ENCODE results near the gene E2F7. TPM values are rescaled to one million over a fixed set of nuclear protein-coding genes. Genes with fewer than 3 reads are reported as not detected.
"Not testable (repeated sequence)": the region's sequence is repeated elsewhere in the genome, so short reads cannot be mapped to it uniquely, and the experiment has no call there.

The E2F7 gene
- 20.1 and 26.3 TPM in 2 replicates for total RNA-seq

GRCh38 chr12:77065361-77066204 lies at the start of gene E2F7:
Gene E2F7, minus strand, starts transcription at chr12:77065569. Its CDS starts 934 bp downstream, at chr12:77064635.
- DNase-seq (ENCODE audit: extremely low read depth, low read depth, low spot score): no peak

DNA sequence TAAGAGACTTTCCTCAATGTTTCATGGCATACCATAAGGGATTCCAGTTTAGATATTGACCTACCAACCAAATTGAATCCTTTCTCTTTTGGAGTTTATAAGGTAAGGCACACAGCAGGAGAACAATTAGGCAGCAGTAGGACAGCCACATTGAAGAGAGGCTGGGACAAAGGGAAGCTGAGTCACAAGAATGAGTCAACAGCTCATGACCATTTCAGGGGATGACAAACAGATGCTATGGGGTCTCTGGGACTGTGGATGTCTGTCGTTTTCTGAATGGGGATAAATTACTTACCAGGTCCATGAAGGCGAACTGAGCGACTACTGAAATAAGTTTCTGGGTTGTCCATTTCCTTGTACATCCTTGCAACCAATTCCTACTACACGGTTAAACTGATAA lies 48.6 kb upstream of the E2F7 start:
- DNase-seq (ENCODE audit: extremely low read depth, low read depth, low spot score): no peak

DNA sequence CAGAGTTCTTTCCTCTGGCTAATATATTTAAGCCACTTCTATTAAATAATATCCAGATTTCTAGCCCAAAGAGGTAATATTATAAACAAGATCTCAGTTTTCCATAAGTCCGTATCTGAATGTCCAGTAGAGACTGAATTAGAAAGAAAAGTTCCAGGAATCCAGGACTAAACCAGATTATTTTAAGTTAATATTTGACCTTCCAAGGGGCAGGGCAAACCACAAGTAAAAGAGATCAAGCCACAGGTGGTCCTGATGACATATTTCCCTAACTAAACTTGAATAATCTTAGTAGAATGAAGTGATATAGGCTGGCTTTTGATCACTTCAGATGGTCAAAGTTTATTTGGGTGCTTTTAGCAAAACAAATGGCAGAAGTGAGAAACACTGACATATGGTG lies 43.3 kb upstream of the E2F7 start:
- DNase-seq (ENCODE audit: extremely low read depth, low read depth, low spot score): no peak

DNA sequence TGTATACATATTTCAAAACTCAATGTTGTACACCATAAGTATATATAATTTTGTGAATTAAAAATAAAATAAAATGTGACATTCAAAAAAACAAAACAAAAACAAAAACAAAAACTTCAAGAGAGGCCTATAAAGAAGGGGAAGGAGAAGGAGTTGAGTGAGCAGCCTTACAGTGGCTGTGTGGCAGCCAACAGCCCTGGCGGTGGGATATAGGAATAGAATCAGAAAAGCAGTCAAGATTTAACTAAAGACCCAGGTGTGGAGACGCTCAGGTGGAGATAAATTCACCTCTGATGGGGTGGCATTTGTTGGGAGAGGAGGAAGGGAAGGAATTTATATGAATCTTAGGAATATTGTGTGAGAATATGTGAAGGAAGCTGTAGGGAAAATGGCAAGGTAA lies 41.8 kb upstream of the E2F7 start:
- no peak for DNase-seq (ENCODE audit: extremely low read depth, low read depth, low spot score)

GRCh38 chr12:77104792-77105191 lies 39.4 kb upstream of the E2F7 start:
- DNase-seq (ENCODE audit: extremely low read depth, low read depth, low spot score): no peak

DNA sequence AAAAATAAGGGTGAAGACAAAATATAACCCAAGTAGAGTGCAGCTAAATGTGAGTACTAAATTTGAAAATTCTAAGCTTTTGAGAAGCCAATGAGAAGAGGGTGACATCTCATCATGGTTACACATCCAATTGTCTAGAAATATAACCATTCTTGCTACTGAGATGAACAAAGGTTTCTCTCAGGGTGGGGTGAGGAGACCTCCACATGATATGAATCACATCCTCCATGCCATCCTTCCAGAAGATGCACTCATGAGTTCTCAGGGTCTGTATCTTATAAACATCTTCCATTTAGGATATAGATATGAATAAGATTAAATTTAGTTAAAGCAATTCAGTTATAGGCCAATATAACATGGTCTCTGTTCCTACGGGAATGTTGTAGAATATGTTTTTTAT lies 38.9 kb upstream of the E2F7 start:
- no peak for DNase-seq (ENCODE audit: extremely low read depth, low read depth, low spot score)

GRCh38 chr12:77102691-77103090 lies 37.3 kb upstream of the E2F7 start:
- DNase-seq (ENCODE audit: extremely low read depth, low read depth, low spot score): no peak

DNA sequence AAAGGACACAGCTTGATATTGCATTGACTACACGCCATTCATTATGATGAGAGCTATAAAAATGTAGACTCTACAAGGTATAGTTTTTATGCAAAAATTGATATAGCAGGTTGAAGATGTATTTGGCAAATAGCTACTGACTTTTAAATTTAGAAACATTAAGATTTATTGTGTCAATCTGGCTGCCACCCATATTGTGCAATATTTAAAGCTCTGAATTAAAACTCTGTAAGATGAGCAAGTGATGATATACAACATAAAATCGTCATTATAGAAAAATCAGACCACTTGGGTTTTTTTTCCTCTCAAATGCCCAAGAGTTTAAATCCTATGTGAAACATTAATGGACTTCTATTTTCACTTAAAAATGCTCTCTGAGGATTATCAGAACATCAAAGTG lies 36.8 kb upstream of the E2F7 start:
- DNase-seq (ENCODE audit: extremely low read depth, low read depth, low spot score): no peak

- DNase-seq (ENCODE audit: extremely low read depth, low read depth, low spot score): no peak
These were observed 34.4 kb upstream of the E2F7 start for GRCh38 chr12:77099799-77100198.

GRCh38 chr12:77097846-77098245 lies 32.5 kb upstream of the E2F7 start:
- DNase-seq (ENCODE audit: extremely low read depth, low read depth, low spot score): no peak

GRCh38 chr12:77092227-77092626 lies 26.9 kb upstream of the E2F7 start:
- not testable (repeated sequence) for DNase-seq (ENCODE audit: extremely low read depth, low read depth, low spot score)

- no peak for DNase-seq (ENCODE audit: extremely low read depth, low read depth, low spot score)
These were observed 24.4 kb upstream of the E2F7 start for GRCh38 chr12:77089686-77090220.

GRCh38 chr12:77087427-77087826 lies 22.1 kb upstream of the E2F7 start:
- DNase-seq (ENCODE audit: extremely low read depth, low read depth, low spot score): no peak

DNA sequence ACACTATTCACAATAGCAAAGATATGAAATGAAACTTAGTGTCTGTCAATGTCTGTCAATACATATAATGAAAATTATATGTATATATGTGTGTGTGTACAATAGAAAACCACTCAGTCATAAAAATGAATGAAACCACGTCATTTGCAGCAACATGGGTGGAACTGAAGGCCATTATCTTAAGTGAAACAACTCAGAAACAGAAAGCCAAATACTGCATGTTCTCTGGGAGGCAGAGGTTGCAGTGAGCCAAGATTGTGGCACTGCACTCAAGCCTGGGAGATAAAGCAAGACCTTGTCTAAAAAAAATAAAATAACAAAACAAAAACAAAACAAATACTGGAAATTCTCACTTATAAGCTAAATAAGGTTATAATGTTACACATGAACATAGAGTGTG lies 16.7 kb upstream of the E2F7 start:
- no peak for DNase-seq (ENCODE audit: extremely low read depth, low read depth, low spot score)

DNA sequence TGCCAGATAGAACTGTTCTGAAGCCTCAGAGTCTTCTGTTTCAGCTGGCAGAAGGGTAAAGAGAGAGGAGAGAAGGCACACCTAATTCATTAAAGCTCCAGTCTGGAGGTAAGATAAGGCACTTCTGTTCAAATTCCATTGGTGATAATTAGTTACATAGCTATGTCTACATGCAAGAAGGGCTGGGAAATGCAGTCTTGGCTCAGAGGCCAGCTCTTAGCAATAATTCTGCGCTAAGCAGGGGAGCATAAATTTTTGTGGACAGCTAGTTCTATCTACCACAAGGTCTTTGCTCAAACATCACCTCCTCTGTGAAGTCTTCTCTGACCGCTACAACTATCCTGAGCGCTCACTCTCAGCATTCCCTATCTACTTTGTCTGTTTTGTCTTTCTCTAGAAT lies 14.3 kb upstream of the E2F7 start:
- no peak for DNase-seq (ENCODE audit: extremely low read depth, low read depth, low spot score)

GRCh38 chr12:77078231-77078630 lies 12.9 kb upstream of the E2F7 start:
- no peak for DNase-seq (ENCODE audit: extremely low read depth, low read depth, low spot score)

- no peak for DNase-seq (ENCODE audit: extremely low read depth, low read depth, low spot score)
These were observed 11.5 kb upstream of the E2F7 start for GRCh38 chr12:77076886-77077285.

- DNase-seq (ENCODE audit: extremely low read depth, low read depth, low spot score): not testable (repeated sequence)
These were observed 8.5 kb upstream of the E2F7 start for GRCh38 chr12:77073894-77074293.

- no peak for DNase-seq (ENCODE audit: extremely low read depth, low read depth, low spot score)
These were observed 7.6 kb upstream of the E2F7 start for GRCh38 chr12:77072833-77073495.

- DNase-seq (ENCODE audit: extremely low read depth, low read depth, low spot score): no peak
These were observed 5.6 kb upstream of the E2F7 start for GRCh38 chr12:77070800-77071449.

DNA sequence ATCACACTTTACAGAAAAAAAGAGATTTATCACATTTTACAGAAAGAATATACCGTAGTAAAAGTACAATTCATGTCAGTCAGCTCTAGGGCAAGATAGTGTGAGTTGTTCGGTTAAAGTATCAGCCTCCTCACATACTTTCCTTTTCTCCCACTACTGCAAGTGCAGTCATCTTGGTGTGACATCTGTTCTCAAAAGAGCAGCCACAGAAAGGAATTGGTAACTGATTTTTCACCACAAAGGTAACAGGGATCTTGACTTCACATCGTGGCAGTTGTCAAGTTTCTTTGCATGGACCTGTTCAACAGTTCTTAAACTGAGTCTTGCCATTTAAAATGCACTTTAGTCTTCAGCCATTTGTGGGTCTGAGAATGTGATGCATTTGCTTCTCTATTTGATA lies 5.0 kb upstream of the E2F7 start:
- DNase-seq (ENCODE audit: extremely low read depth, low read depth, low spot score): no peak
